Activated CD4-positive, CD25-positive, alpha-beta regulatory T cell treated with anti-CD3 and anti-CD28 coated beads, Interleukin-2, amount 50 U/mL, for 72 hours (primary cell): Measurements from ENCODE around the gene NTNG2.

Source experiments
- DNase-seq: peaks from one replicate; pipeline ENCODE4 v3.0.0; 2021

Gene NTNG2

DNA sequence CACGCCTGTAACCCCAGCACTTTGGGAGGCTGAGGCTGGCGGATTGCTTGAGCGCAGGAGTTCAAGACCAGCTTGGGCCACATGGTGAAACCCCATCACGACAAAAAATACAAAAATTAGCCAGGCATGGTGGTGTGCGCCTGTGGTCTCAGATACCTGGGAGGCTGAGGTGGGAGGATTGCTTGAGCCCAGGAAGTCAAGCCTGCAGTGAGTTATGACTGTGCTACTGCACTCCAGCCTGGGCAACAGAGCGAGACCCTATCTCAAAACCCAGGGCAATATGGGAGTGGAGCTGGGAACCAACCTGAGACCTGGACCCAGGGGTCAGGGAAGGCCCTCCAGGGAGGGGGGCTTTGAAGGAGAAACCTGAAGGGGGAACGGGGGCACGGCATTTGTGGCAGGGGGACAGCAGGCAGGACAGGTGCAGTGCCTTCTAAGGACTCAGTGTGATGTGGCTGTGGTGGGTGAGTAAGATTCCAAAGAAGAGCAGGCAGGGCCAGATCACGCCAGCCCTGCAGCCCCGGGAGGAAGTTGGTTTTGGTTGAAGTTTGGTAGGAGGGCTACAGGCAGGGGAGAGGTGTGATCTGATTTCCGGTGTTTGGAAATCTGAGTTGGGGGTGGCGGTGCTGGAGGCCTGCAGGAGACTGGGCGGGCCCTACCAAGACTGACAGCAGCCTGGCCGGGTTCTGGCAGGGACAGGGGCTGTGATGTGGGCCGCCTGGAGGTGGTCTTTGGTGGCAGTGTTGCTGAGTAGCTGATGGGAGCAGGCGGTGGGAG, 46.2 kb downstream of the NTNG2 start:
- no peak for DNase-seq

DNA sequence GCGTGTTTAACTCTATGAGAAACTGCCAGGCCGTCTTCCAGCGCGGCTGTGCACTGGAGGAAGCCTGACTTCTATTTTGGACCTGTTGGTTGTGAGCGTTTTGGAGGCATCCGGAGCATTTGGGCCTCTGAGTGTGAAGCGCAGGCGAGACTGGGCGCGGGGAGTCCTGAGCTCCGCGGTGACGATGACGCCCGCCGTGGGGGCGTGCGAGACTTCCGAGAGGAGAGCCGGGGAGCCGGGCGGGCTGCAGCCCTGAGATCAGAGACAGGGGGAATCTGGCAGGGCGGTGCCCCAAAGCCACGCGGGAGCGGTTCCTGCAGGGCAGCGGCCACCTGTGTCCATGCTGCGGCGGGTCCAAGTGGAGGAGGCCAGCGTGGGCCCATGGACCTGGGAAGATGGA, 47.4 kb downstream of the NTNG2 start:
- DNase-seq, result no peak

GRCh38 chr9:132210472-132211145, 48.8 kb downstream of the NTNG2 start:
- DNase-seq, result no peak

GRCh38 chr9:132211570-132211969, 49.7 kb downstream of the NTNG2 start:
- DNase-seq, result no peak

- DNase-seq, result no peak
These were observed 52.3 kb downstream of the NTNG2 start for GRCh38 chr9:132214027-132214622.

DNA sequence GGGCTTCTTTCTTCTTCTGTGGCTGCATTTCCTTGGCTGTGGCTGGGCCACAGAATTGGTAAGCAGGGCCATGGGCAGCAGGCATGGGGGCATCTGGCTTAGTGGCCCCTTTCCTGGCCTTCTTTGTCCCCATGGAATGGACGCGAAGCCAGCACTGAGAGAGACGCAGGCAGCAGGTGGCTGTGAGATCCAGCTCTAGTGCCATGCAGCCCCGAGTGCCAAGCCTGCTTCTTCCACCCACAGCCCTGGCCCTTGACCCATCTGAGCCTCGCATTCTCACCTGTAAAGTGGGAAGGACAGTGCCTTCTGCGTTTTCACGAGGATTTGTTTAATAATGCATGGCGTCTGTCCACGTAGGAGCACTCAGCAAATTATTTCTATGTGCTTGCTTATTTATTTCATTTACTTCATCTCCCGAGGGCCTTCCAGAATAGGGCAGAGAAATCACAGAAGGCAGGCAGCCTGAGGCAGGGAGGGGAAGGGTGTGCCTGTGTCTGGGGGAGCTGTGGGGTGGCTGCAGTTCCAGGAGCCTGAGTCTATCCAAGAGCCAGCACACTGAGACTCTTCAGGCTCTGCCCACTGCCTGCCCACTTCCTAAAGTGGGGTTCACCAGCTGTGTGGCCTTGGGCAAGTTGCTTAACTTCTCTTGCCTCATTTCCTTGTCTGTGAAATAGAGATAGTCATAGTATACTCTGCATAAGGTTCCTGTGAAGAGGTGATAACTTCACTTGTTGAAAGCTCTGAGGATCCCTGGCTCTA, 55.2 kb downstream of the NTNG2 start:
- DNase-seq, result no peak

DNA sequence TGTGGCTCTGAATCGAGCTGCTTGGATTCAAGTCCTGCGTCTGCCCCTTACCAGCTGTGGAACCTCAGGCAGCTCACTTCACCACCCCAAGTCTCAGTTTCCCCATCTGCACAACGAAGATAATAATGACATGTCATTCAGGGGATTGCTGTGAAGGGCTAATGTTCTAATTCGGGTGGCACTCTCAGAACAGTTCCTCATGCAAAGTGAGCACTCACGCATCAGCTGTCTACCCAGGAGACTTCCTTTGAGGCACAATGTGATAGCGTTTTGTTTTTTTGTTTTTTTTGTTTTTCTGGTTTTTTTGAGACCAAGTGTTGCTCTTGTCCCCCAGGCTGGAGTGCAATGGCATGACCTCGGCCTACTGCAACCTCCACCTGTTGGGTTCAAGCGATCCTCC, 56.4 kb downstream of the NTNG2 start:
- no peak for DNase-seq

DNA sequence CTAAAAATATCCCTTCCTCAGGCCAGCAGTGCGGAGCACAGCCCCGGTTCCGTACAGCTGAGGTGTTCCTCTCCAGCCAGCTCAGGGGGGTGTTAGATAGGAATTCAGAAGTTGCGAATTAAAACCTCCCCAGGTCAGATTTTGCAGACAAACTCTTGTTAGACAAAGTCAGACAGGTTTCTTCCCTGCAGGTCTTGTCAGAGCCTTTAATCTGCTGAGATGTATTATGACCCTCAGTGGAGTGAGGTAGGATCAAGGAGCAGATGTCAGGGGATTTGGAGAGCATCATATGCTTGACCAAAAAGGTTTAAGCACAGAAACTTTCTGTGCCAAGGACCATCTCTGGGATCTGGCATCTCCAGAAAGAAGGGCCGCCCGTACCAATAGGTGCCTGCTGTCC, 60.1 kb downstream of the NTNG2 start:
- no peak for DNase-seq

DNA sequence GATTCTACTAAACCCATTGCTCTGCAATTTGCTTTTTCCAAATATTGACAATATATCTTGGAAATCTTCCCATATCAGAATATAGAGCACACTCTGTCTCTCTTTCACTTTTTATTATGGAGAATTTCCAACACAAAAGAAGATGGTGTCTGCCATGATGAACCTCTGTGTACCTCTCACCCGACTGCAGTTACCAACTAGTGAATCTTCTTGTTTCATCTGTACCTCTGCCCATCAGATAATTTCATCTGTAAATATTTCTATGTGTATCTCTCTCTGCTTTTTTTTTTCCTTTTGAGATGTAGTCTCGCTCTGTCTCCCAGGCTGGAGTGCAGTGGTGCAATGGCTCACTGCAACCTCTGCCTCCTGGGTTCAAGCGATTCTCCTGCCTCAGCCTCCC, 62.8 kb downstream of the NTNG2 start:
- DNase-seq, result no peak

DNA sequence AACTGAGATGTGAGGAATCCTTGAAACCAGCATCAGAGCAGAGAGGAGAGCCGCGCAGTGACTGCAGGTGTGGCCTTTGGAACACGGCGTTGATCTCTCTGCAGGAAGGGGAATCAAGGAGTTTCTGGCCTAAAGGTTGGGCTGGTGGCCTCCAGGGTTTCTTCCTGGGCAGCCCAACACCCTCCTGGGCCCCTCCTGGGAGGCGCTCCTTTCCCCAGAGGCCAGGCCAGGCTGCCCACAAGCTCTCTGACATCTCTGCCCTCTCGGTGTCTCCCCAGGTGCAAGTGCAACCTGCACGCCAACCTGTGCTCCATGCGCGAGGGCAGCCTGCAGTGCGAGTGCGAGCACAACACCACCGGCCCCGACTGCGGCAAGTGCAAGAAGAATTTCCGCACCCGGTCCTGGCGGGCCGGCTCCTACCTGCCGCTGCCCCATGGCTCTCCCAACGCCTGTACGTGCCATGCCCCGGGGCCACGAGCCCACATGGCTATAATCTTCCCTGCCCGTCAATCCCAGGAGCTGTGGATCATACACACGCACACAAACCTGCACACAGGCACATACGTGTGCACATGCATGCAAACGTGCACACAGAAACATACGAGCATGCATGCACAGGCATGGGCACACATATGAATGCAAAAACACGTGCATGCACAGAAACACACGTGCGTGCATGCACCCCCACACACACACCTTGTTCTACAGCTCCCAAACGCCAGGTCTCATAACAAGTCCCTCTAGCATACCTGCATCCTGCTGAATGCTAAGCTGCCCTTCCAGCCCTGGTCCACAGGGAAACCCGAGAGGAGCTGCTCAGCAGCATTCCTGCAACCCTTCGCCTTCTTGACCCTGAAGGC, 64.9 kb downstream of the NTNG2 start:
- DNase-seq, result no peak

- no peak for DNase-seq
These were observed 66.2 kb downstream of the NTNG2 start for GRCh38 chr9:132228062-132228461.

GRCh38 chr9:132230605-132231004, 68.7 kb downstream of the NTNG2 start:
- DNase-seq, result no peak

GRCh38 chr9:132231019-132231701, 69.3 kb downstream of the NTNG2 start:
- DNase-seq, result no peak

GRCh38 chr9:132232522-132232921, 70.7 kb downstream of the NTNG2 start:
- DNase-seq, result no peak

DNA sequence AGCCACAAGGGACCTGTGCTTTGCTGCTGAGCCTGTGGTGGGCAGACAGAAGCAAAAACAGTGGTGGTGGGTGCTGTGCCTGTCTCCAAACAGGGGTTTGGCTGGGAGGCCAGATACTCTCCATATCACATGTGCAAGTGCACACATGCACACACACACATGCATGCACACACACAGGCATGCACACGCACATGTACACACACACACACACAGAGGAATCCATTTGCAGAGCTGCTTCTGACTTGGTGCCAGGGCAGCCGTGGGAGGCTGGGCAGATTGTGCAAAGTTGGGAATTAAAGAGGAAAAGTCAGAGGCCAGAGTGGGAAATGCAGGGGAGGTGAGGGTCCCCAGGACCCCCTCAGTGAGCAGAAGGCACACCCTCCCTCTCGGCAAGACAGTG, 71.3 kb downstream of the NTNG2 start:
- DNase-seq, result no peak

DNA sequence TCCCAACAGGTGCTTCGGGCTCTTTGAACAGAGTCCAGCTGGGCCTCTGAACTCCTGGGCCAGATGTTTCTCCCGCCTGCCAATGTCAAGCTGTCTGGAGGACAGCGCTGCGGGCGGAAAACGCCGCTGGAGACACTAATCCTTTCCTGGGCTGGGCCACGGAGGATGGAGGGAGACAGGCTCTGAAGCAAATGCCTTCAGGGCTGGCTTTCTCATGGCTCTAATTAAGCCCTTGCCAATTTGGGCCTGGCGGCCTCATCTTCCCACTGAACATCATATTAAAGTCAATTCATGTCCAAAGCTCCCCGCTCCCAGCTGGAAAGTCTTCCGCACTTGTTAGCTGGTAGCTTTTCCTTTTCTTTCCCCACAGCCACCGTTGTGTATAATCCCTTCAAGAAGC, 72.7 kb downstream of the NTNG2 start:
- DNase-seq, result no peak

DNA sequence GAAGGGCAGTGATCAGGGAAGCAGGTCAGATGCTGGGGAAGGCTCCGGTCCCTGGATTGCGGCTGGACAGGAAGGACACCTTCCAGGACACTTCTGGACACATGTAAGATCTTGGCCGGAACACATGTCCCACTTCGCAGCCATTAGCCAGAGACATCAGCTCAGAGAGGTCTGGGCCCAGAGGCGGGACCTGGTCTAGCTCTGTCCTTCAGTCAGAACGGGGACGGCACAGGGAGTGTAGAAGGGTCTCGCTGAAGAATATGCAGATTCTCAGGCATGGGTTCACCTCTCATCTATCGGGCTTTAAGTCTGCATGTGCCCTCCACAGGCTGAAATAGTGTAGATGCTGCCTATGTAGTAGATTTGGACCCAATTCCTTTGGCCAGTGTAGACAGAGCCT, 73.3 kb downstream of the NTNG2 start:
- DNase-seq, result no peak

DNA sequence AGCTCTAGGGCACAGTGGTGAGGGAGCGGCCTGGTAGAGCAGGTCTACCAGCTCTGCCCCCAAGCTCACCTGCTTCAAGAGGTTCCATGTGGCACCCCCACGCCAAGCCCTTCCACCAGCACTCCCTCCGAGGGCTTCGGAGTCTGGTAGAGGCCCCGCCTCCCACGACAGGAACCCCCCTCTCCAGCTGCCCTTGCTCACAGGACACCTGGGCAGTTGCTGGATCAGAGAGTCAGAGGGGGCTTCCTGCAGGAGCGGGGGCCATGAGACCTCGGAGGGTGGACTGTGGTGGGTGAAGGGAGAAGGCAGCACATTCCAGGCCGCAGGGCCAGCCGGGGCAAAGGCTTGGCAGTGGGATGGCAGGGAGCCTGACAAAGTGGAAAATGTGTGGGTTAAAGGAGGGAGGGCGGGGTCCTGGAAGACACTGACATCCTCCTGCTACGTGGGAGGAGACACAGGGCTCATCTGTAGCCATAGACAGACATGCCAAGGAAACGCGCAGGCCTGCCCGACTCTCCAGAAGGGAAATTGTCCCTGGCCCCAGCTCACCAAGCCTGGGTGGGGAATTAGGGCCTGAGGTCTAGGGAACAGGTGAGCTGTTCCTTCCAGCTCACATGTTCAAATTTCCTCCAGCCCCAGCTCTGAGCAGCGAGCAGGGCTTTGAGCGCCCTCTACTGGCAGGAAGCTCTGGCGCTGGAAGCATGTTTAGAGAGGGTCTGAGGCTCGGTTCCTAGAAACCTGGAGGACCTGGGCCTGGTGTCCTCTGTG, 74.2 kb downstream of the NTNG2 start:
- DNase-seq, result peak; percentile 83

GRCh38 chr9:132236662-132237311, 74.9 kb downstream of the NTNG2 start:
- no peak for DNase-seq

- no peak for DNase-seq
These were observed 75.6 kb downstream of the NTNG2 start for GRCh38 chr9:132237481-132237880.
